IMR-90 (cell line): ENCODE data around the gene MAU2. TPM values are rescaled to one million over a fixed set of nuclear protein-coding genes. Genes with fewer than 3 reads are reported as not detected.

Experiments used
- ATAC-seq: fragments of 200-7000 bp; cut with Tn5 transposase; 2 replicates; pipeline ENCODE4 v1.9.1; 2020; ENCODE audit warnings: low read depth, mild to moderate bottlenecking, moderate library complexity
- BruUV-seq: library from RNA; stranded (reverse); fragments of 400-500 nt; replicated peaks from 2 replicates; lab custom pipeline; 2021; lab: Mats Ljungman, UMichigan
- CTCF ChIA-PET: fragments of 300-600 bp; formaldehyde crosslinking; extraction: SDS; loops from one replicate; lab custom pipeline; 2021; ENCODE audit warnings: antibody characterized with exemption; lab: Yijun Ruan, JAX
- POLR2A ChIA-PET: fragments of 300-600 bp; sonication (Branson Sonifier 250); formaldehyde crosslinking; loops from one replicate; lab custom pipeline; 2022; ENCODE audit warnings: antibody characterized with exemption; ENCODE audit not compliant: unreplicated experiment; lab: Charles Lee
- DNase-seq: peaks from one replicate; pipeline ENCODE4 v3.0.0; 2013
- H2AFZ ChIP-seq: replicated peaks from 2 replicates; pipeline ENCODE3; 2013; ENCODE audit warnings: low read length, mild to moderate bottlenecking; ENCODE audit not compliant: poor library complexity
- H2AK5ac ChIP-seq: 2 replicates; pipeline ENCODE4 v1.6.1; 2013; ENCODE audit warnings: low read depth, low read length, inconsistent platforms
- H2AK9ac ChIP-seq: replicated peaks from 2 replicates; pipeline ENCODE3; 2013; ENCODE audit warnings: mild to moderate bottlenecking, low read depth, low read length, moderate library complexity; ENCODE audit not compliant: poor library complexity
- H2BK120ac ChIP-seq: 2 replicates; pipeline ENCODE4 v1.6.1; 2013; ENCODE audit warnings: low read depth, low read length, inconsistent platforms
- H2BK15ac ChIP-seq: 3 replicates; pipeline ENCODE4 v1.6.1; 2013; ENCODE audit warnings: low read depth, low read length, inconsistent platforms
- H2BK20ac ChIP-seq: 2 replicates; pipeline ENCODE4 v1.6.1; 2013; ENCODE audit warnings: low read depth, mild to moderate bottlenecking, inconsistent platforms, low read length, moderate library complexity
- H2BK5ac ChIP-seq: 2 replicates; pipeline ENCODE4 v1.6.1; 2013; ENCODE audit warnings: mild to moderate bottlenecking, low read depth, low read length, inconsistent platforms; ENCODE audit not compliant: poor library complexity, severe bottlenecking
- H3K14ac ChIP-seq: replicated peaks from 2 replicates; pipeline ENCODE4 v1.6.1; 2013; ENCODE audit warnings: low read depth, low read length, inconsistent platforms
- H3K18ac ChIP-seq: 2 replicates; pipeline ENCODE4 v1.6.1; 2013; ENCODE audit warnings: low read depth, low read length, control low read depth
- H3K23ac ChIP-seq: 2 replicates; pipeline ENCODE4 v1.6.1; 2013; ENCODE audit warnings: low read depth, low read length, inconsistent platforms
- H3K27ac ChIP-seq: 2 replicates; pipeline ENCODE4 v1.5.1; 2013; ENCODE audit warnings: mild to moderate bottlenecking, control low read depth, low read length; ENCODE audit not compliant: insufficient read depth
- H3K27me3 ChIP-seq: 2 replicates; pipeline ENCODE4 v1.6.1; 2013; ENCODE audit warnings: low read length; ENCODE audit not compliant: control insufficient read depth, insufficient read depth
- H3K36me3 ChIP-seq: 2 replicates; pipeline ENCODE4 v1.6.1; 2013; ENCODE audit warnings: low read length, mixed read lengths; ENCODE audit not compliant: control insufficient read depth, insufficient read depth
- H3K4ac ChIP-seq: 2 replicates; pipeline ENCODE4 v1.6.1; 2013; ENCODE audit warnings: low read depth, low read length, inconsistent platforms
- H3K4me1 ChIP-seq: 2 replicates; pipeline ENCODE4 v1.6.1; 2013; ENCODE audit warnings: low read length, mixed read lengths; ENCODE audit not compliant: control insufficient read depth, insufficient read depth
- H3K4me2 ChIP-seq: 2 replicates; pipeline ENCODE4 v1.6.1; 2013; ENCODE audit warnings: low read depth, mild to moderate bottlenecking, control low read depth, low read length, moderate library complexity
- H3K4me3 ChIP-seq: 2 replicates; pipeline ENCODE4 v1.5.1; 2013; ENCODE audit warnings: low read depth, mild to moderate bottlenecking, control low read depth, low read length, moderate library complexity; ENCODE audit not compliant: insufficient read depth
- H3K56ac ChIP-seq: 2 replicates; pipeline ENCODE4 v1.6.1; 2013; ENCODE audit warnings: low read length, inconsistent platforms; ENCODE audit not compliant: insufficient read depth; ENCODE audit errors: extremely low read depth
- H3K79me1 ChIP-seq, 2 experiments: 2 replicates each; pipeline ENCODE4 v1.6.1; 2013; ENCODE audit warnings: low read length in 2 of 2, inconsistent platforms in 1 of 2, low read depth in 1 of 2
- H3K9ac ChIP-seq: 2 replicates; pipeline ENCODE4 v1.6.1; 2013; ENCODE audit warnings: low read depth, low read length, control low read depth
- H3K9me1 ChIP-seq: 2 replicates; pipeline ENCODE4 v1.6.1; 2013; ENCODE audit warnings: low read length, inconsistent platforms; ENCODE audit not compliant: insufficient read depth
- H3K9me3 ChIP-seq: 2 replicates; pipeline ENCODE4 v1.6.1; 2013; ENCODE audit warnings: low read length; ENCODE audit not compliant: control insufficient read depth, insufficient read depth
- H4K20me1 ChIP-seq: 2 replicates; pipeline ENCODE4 v1.6.1; 2013; ENCODE audit warnings: low read length, inconsistent platforms; ENCODE audit not compliant: insufficient read depth
- H4K5ac ChIP-seq: 2 replicates; pipeline ENCODE4 v1.6.1; 2013; ENCODE audit warnings: mild to moderate bottlenecking, low read depth, low read length, control low read depth
- H4K8ac ChIP-seq, 2 experiments: 2 replicates each; pipeline ENCODE4 v1.6.1; 2013; ENCODE audit warnings: low read depth in 2 of 2, low read length in 2 of 2, control low read depth in 1 of 2, inconsistent platforms in 1 of 2
- H4K91ac ChIP-seq: 2 replicates; pipeline ENCODE4 v1.6.1; 2013; ENCODE audit warnings: low read depth, low read length, inconsistent platforms; ENCODE audit not compliant: insufficient read depth
- BHLHE40 ChIP-seq: fragments of 150-350 bp; IDR thresholded peaks from 2 replicates; pipeline ENCODE4 v1.6.1; 2016; ENCODE audit warnings: mild to moderate bottlenecking, low read depth, low read length
- CEBPB ChIP-seq: IDR thresholded peaks from 2 replicates; pipeline ENCODE4 v1.6.1; 2012; ENCODE audit warnings: low read depth, low read length, improper control_type of control experiment
- POLR2A ChIP-seq: IDR thresholded peaks from 2 replicates; pipeline ENCODE4 v1.6.1; 2012; ENCODE audit warnings: mild to moderate bottlenecking, low read depth, low read length
- SMC3 ChIP-seq: fragments of 150-350 bp; IDR thresholded peaks from 2 replicates; pipeline ENCODE4 v1.6.1; 2016; ENCODE audit warnings: low read depth, mild to moderate bottlenecking, antibody characterized with exemption, low read length, moderate library complexity
- WGBS, 2 experiments: methylation state at CpG; one replicate each; pipeline versions ENCODE4 v1.1.5 to v1.1.7; 2013; ENCODE audit warnings: missing lambda C conversion rate in 2 of 2; ENCODE audit not compliant: insufficient read length in 1 of 2; ENCODE audit errors: extremely low coverage in 2 of 2; 5-methylcytosine and 5-hydroxymethylcytosine counted together
- dilution Hi-C: fragments of 300-500 bp; cut with HindIII; formaldehyde crosslinking; loops from one replicate; pipeline ENCODE4 v1.14.3; 2018; ENCODE audit warnings: low sequenced_read_pairs; ENCODE audit not compliant: unreplicated experiment
- in situ Hi-C: fragments of 300-500 bp; cut with MboI; formaldehyde crosslinking; loops from 3 replicates; pipeline ENCODE4 v1.14.3; 2019; ENCODE audit warnings: low sequenced_read_pairs, inconsistent platforms, mixed read lengths
- intact Hi-C: fragments of 100-400 bp; cut with micrococcal nuclease; formaldehyde crosslinking; loops from 2 replicates; pipeline ENCODE4 v1.10.0; 2022
- polyA plus RNA-seq, 3 experiments: library from polyadenylated mRNA; depleted of rRNA; stranded (reverse); fragments of >200 nt; gene quantifications; 2 replicates each; pipeline ENCODE4 v1.2.3, GENCODE V29; 2012; ENCODE audit warnings: low replicate concordance in 1 of 3
- total RNA-seq: library from RNA; depleted of rRNA; stranded (reverse); fragments of >200 nt; gene quantifications from 2 replicates; pipeline ENCODE4 v1.2.3, GENCODE V29; 2012

MAU2 gene
- total and polyA plus RNA-seq, 2 of the 4 experiments (the other 2 are of a cell fraction) = 24.6 to 31.1 TPM

GRCh38 chr19:19276386-19276785 lies 44.2 kb upstream of the MAU2 start:
- Histone ChIP-seq H2AK5ac (peak overlapping the region; percentile 70; the same call in 1 of the 2 replicates), H3K4me1 (peaks cover 2% of the 10 kb centered on the region; the same call in 1 of the 2 replicates), H3K56ac (no peak overlapping the region), H2BK20ac (no peak overlapping the region; the same call in 1 of the 2 replicates), H3K14ac (no peak overlapping the region), H2BK5ac (peak overlapping the region; percentile 84), H3K9ac (no peak overlapping the region), H4K8ac (peak overlapping the region in 1 of 2 experiments; percentile 64; a peak in 1 of 4 replicates), H3K36me3 (peaks cover 49% of the 10 kb centered on the region), H4K20me1 (no peaks in the 10 kb centered on the region), H3K27me3 (no peaks in the 10 kb centered on the region), H2AK9ac (peak overlapping the region; percentile 78), H3K4me2 (no peak overlapping the region), H4K91ac (no peak overlapping the region), H2AFZ (peak overlapping the region; percentile 78), H3K18ac (no peak overlapping the region), H3K9me3 (no peaks in the 10 kb centered on the region), H3K4me3 (no peak overlapping the region), H3K4ac (peak overlapping the region; percentile 79), H2BK120ac (peak overlapping the region; percentile 68; the same call in 1 of the 2 replicates), H3K9me1 (peaks cover 4% of the 10 kb centered on the region; the same call in 1 of the 2 replicates), H3K27ac (peak overlapping the region; percentile 34), H3K79me1 (0 out of 4 replicates have a peak, but pooled peaks cover 0 to 6% of the 10 kb centered on the region in 2 experiments), H3K23ac (no peak overlapping the region), H2BK15ac (no peak overlapping the region; the same call in 2 of the 3 replicates), H4K5ac (no peak overlapping the region)
- TF ChIP-seq BHLHE40 (no peak), SMC3 (no peak), CEBPB (no peak), POLR2A (no peak)
- no TSS peak for BruUV-seq
- WGBS, 2 experiments = 65% methylated on average over 7 of the region's 12 CpGs; no CpG with 5 or more reads in 1 of the 2 experiments
- POLR2A ChIA-PET = no interaction called here
- dilution Hi-C loops (no loop called here), in situ Hi-C loops (no loop called here), intact Hi-C loops (no loop called here)
- CTCF ChIA-PET = no interaction called here
- DNase-seq (peak; percentile 70), ATAC-seq (peak; percentile 63)
